Measurements from ENCODE around the gene QSOX2.

Gene QSOX2

DNA sequence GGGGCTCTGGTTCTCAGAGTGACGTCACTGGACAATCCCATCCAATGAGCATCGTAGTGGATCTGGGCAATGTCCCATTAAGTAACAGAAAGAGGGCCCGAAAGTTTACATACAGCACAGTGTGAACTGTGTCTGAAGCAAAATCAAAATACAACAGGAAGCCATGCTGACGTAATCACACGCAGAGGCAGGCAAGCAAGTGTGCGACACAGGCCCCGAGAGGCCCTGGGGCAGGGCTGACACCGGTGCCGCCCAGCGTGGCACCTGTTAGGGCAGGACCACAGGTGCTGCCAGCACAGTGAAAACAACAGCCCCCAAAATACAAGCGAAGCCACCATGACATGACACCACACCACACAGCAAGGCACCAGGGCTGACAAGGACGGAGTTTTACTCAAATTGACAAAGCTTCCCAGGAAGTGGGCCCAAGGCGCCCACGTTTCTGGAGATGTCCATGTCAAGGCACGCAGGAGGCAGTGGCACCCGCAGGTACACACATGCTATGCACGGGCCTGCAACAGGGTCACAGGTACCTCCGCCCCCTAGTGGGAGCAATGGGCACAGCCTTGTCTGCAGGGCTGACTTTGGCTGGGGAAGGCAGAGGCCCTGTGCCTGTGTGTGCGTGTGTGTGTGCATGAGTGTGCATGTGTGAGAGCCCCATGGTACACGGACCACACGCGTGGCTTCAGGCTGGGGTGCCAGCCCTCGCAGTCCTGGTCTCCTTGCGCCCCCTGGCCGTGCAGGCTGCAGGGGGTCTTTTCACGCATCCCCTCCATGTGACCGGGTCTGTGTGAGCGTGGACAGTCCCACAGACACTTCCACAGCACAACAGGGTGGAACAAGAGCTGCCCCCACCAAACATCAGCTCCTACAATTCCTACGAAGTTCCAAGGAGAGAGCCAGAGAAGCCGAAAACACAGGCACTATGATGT, 19.6 kb downstream of the QSOX2 start:
- no peak for DNase-seq (ENCODE audit: extremely low read depth, low read depth)
- H3K4me3 ChIP-seq (replicated peaks; ENCODE audit: low read depth, low read length): no peak overlapping the region

DNA sequence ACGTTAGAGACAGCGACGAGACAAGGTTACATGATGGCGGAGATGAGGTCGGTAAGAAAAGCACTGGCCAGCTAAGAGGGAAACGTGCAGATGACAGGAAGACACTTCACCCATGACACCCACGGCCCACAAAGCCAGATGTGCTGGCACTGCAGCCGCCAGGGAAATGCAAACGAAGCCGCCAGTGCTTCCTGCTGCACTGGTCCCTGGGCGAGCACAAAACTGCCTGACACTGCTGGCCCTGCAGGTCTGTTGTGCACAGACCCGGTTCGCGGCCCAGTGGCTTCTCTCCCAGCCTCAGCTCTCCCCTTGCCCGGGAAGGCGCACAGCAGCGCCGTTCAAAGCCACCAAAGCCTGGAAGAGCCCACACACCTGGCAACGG, 20.3 kb downstream of the QSOX2 start:
- H3K4me3 ChIP-seq (replicated peaks; ENCODE audit: low read depth, low read length): no peak overlapping the region
- DNase-seq (ENCODE audit: extremely low read depth, low read depth): no peak
- TF ChIP-seq, protein P1, sequence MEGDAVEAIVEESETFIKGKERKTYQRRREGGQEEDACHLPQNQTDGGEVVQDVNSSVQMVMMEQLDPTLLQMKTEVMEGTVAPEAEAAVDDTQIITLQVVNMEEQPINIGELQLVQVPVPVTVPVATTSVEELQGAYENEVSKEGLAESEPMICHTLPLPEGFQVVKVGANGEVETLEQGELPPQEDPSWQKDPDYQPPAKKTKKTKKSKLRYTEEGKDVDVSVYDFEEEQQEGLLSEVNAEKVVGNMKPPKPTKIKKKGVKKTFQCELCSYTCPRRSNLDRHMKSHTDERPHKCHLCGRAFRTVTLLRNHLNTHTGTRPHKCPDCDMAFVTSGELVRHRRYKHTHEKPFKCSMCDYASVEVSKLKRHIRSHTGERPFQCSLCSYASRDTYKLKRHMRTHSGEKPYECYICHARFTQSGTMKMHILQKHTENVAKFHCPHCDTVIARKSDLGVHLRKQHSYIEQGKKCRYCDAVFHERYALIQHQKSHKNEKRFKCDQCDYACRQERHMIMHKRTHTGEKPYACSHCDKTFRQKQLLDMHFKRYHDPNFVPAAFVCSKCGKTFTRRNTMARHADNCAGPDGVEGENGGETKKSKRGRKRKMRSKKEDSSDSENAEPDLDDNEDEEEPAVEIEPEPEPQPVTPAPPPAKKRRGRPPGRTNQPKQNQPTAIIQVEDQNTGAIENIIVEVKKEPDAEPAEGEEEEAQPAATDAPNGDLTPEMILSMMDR (IDR thresholded peaks at IDR 0.05; ENCODE audit: low read depth, low read length, missing control alignments): no peak

More for the DNA sequence above, 19.6 kb downstream of the QSOX2 start:
- TF ChIP-seq, protein P1 (IDR thresholded peaks at IDR 0.05; ENCODE audit: low read depth, low read length, missing control alignments): peak; percentile 96

DNA sequence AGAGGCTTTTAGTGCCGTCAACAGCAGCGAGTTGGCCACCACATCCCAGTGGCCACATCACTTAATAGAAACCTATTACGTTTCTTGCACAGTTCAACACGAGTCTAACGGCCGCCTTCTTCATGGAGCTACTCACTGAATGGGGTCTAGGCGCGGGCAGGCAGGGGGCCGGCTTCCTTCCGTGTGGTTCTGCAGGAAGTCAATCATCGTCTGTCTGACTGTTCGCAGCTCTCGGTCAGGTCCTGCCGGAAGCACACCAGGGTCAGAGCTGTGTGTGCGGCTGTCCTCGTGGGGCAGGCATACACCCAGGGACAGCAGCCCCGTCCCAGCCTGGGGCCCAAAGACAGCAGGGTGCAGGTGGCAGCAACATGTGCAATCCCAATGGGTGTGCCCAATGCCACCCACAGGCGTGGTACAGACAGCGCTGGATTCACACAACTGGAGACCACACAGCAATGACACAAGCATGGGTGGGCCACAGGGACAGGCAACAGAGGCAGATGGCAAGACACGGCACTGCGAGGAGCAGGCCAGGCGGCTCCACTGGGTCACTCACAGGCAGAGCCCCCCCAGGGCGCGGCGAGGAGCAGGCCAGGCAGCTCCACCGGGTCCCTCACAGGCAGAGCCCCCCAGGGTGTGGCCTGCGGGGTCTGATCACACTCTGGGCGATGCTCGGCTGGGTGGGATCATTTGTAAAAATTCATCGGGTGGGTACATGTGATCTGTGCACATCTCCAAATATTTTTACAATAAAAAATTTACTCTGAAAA, 21.6 kb downstream of the QSOX2 start:
- TF ChIP-seq, protein P1 (IDR thresholded peaks at IDR 0.05; ENCODE audit: low read depth, low read length, missing control alignments): no peak
- H3K4me3 ChIP-seq (replicated peaks; ENCODE audit: low read depth, low read length): no peak overlapping the region
- DNase-seq (ENCODE audit: extremely low read depth, low read depth): no peak

DNA sequence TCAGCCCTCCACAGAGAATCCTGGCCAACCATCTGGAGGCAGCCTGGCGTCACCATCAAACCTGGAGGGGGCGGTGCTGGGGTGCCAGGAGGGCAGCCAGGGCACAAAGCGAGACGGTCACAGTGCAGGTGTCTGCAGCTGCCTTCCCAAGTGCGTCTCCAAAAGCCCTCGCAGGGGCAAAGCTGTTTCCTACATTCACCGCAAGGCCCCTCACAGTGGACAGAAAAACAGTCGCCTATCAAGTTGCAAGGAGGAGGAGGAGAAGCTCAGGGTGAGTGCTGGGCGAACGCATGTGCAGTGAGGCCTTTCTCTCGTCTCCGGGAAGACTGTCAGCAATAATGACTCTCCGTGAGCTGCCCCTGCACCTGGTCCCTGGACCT, 22.7 kb downstream of the QSOX2 start:
- H3K4me3 ChIP-seq (replicated peaks; ENCODE audit: low read depth, low read length): no peak overlapping the region
- no peak for DNase-seq (ENCODE audit: extremely low read depth, low read depth)
- TF ChIP-seq, protein P1 (IDR thresholded peaks at IDR 0.05; ENCODE audit: low read depth, low read length, missing control alignments): no peak

DNA sequence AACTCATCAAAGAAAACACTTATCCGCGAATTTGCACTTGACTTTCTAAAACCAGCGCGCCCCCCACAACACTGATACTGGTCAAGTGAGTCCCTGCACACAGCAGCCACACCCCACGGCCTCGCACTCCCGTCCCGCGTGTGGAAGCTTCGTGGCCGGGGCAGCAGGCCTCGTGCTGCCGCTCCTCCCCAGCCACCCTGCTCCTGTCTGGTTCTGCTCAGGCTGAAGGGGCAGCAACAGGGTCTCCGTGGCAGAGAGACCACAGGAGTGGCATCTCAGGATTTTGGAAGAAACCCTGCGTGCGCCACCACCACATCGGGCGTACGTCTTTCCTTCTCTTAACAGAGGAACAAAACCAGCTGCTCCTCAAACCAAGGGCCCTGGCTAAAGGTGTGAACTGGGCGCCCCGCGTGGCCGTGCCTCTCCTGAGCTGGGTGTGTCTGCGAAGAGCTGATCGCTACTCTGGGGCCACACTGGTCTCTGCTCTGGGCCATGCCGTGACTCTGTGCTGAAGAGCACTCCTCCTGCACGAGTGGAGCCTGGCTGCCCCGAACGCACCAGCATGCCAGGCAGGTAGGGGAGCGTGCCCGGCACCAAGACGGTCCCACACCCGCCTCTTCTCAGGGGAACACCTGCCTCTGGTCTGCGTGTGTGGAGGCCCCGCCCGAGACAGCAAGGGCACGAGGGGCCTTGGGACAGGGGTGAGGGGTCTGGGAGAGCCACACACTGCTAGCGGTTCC, 23.3 kb downstream of the QSOX2 start:
- TF ChIP-seq, protein P1 (IDR thresholded peaks at IDR 0.05; ENCODE audit: low read depth, low read length, missing control alignments): no peak
- no peak overlapping the region for H3K4me3 ChIP-seq (replicated peaks; ENCODE audit: low read depth, low read length)
- no peak for DNase-seq (ENCODE audit: extremely low read depth, low read depth)

DNA sequence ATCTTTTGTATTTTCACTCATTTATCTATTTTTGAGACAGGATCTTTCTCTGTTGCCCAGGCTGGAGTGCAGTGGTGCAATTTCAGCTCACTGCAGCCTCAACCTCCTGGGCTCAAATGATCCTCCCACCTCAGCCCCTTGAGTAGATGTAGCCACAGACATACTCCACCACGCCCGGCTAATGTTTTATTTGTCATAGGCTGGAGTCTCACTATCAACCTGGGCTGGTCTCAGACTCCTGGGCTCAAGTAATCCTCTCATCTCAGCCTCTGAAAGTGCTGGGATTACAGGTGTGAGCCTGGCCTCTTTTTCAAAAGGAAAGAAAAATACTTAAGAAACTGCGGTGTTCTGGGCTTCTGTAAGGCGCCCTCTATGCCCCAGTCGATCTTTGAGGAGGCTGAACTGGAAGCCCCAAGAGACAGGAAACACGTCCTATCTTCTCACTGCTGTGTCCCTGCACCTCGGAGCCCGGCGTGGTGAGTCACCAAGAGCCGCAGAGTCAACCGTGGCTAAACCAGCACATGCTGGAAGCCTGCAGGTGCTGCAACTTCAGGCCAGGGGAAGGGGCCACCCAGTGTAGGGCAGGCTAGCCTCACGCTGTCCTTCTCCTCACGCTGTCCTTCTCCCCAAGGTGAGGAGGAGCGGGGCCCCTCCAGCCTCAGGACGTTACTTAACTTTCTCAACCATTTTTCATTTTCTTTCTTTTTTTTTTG, 25.4 kb downstream of the QSOX2 start:
- DNase-seq (ENCODE audit: extremely low read depth, low read depth): peak; percentile 24
- no peak overlapping the region for H3K4me3 ChIP-seq (replicated peaks; ENCODE audit: low read depth, low read length)
- TF ChIP-seq, protein P1 (IDR thresholded peaks at IDR 0.05; ENCODE audit: low read depth, low read length, missing control alignments): no peak

Data from HFF-Myc (cell line).